ENCODE measurements around the gene PLEKHA8.

Gene PLEKHA8, protein sequence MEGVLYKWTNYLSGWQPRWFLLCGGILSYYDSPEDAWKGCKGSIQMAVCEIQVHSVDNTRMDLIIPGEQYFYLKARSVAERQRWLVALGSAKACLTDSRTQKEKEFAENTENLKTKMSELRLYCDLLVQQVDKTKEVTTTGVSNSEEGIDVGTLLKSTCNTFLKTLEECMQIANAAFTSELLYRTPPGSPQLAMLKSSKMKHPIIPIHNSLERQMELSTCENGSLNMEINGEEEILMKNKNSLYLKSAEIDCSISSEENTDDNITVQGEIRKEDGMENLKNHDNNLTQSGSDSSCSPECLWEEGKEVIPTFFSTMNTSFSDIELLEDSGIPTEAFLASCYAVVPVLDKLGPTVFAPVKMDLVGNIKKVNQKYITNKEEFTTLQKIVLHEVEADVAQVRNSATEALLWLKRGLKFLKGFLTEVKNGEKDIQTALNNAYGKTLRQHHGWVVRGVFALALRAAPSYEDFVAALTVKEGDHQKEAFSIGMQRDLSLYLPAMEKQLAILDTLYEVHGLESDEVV

DNA sequence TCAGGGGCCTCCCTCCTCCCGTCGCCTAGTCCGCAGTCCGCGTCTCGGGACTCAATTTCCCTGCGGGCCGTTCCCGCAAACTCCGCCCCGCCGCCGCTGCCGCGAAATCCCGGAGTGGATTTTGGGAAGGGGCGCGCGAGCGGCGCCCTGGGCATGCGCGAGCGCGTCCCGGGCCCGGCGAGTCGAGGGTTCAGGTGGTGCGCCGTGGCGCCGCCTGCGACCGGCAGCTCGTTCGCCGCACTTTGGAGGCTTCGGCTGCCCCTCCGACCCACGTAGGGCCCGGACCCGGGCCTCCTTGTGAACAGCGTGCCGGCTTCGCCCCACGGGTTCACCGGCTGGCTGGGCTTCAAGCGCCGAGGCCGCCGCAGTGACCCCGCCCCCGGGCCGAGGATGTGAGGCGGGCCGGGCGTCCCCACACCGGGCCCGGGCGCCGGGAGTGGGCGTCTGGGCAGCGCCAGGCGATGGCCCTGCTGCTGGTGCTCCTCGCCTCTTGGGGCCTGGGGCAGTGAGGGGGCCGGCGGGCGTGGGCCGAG lies at the start of gene PLEKHA8:
Gene PLEKHA8, plus strand, starts transcription at position 197 of the 533 bp plus-strand sequence. CDS start 351 bp downstream, outside the sequence.
- peak; percentile 79 to 85 for DNase-seq (ENCODE audit: low read depth in 2 of 2)

DNA sequence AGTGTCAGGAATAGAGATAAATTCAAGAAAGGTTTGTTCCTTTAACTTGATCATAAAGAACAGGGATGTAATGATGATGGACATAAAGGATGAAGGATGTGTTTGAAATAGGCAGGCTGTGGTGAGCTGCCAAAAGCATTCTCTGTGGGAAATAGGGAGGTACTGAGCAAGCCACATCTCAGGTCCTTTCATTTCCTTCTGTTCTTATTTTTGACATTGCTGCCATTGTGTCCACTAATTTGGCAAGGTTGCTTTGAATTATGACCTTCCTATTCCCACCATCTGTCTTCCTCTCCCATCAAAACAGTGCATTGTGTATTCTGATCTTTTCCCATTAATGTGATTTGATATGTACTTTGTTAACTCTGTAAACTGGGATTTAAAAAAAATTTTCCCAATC lies 48.1 kb upstream of the PLEKHA8 start:
- no peak for DNase-seq (ENCODE audit: low read depth in 2 of 2)

DNA sequence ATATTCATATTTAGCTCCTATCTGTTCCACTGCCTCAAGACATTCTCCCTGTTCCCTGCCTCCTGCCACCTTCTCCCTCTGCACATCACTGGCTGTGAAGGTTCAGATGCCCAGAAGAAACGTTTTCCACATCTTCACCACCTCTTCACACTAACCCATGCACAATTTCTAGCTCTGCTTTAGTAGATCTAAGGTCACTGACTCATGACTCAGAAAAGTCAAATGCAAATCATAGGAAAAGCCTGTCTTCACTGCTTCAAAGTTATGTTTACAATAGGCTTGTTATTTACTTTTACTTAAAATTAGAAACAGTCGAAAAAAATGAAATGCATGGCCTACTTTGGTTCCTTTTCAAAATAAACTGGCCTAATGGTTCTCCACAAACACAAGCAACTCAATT lies 41.1 kb upstream of the PLEKHA8 start:
- no peak for DNase-seq (ENCODE audit: low read depth in 2 of 2)

DNA sequence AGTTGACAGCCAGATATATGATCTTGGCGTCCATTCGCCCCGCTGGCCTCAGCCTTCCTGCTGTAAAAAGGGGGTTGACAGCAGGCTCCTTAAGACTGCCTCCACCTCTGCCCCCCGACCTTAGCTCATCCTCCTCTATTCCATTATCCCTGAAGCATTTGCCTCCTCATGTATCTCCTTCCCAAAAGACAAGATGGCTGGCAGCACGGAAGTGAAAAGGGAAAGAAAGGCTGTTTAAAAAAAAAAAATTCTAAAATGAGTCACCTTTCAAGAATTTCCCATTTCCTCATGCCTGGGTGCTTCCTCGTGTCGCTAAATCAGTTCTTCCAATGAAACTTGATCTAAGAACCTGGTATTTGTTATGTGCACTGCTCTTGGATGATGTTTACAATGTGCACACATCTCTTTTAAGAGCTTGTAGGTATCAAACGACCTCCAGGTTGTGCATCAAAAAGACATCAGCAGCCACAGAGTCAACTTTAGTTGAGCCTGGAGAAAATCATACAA lies 40.3 kb upstream of the PLEKHA8 start:
- no peak for DNase-seq (ENCODE audit: low read depth in 2 of 2)

DNA sequence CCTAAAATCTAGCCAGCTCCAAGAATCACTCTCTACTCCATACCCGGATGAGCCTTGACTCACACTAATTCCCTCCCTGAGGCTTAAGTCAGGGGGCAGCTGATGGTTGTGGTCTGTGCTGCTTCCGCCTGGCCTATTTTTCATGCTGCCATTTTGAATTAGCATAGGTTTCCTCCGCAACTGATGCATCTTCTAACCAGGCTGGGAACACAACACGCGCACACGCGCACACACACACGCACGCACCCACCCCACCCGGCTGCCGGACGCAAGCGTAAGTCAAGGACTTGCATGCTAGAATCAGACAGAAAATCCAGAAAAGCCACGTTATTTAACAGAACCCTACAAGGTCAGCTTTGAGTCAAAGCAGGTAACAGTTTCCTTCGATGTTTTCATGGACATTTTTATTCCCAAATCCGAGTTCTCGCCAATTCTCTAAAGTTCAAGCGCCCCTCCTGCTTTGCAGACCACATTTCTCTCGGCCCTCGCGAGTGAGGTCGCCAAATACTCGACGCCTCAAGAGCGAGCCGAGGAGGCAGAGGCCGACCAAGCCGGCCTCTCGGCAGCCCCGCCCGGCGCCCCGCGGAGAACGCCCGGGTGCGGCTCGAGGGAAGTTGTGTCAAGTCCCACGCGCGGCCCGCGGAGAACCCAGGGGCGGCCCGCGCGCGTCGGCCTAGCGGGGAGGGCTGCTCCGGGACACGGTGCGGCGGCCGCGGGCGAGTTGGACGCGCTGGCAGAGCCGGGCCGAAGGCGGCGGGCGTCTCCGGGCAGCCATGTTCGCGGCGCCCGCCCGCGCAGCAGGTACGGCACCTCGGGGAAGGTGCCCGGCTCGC lies 39.6 kb upstream of the PLEKHA8 start:
- no peak for DNase-seq (ENCODE audit: low read depth in 2 of 2)

DNA sequence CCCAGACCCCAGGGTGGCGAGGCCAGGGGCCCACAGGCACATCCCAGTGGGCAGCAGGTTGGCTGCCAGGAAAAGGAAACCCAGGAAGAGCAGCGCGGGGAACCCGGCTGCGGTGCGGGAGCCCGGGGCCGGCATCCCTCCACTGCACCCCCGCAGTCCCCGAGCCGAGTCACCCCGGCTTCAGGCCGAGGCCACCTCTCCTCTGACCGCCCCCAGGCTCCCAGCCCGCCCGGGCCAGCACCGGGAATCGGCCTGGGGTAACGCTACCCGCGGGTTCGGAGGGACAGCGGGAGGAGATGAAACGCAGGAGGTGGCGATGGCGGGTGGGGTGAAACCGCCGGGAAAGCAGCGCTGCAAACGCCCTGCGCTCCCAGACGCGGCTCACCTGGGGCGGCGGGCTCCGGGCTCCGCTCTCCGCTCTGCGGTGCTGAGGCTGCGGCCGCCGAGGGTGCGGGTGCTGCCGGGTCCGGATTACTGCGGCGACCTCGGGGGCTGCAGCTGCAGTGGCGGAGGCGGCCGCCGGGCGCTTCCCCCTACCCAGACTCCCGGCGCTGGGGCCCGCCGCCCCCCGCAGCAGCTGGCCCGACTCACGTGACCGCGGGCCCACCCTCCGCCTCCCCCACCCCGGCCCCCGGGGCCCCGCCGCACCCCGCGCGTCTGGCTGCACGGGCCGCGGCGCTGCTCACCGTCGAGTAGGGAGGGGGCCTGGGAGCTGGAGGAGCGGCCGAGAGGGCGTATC lies 38.8 kb upstream of the PLEKHA8 start, which contains the start of gene SCRN1:
Gene SCRN1, minus strand, starts transcription at position 545 of the 739 bp plus-strand sequence. CDS start 20,734 bp downstream, outside the sequence.
- no peak for DNase-seq (ENCODE audit: low read depth in 2 of 2)

DNA sequence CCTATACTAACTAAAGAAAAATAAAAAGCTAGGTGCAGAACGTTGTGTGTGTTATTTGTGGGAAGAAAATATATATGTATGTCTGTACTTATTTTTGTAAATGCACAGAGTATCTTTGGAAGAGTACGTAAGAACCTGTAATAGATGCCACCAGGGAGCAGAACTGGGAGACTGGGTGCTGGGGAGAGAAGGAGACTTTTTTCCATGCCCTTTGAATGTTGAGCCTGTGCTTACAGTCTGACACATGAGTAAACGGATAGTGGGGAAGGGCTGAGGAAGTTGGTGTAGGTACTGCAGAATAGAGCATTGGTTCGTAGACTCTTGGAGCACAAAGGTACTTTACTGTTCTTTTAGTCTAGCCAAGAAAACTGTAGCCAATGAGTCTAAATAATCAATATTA lies 37.3 kb upstream of the PLEKHA8 start:
- no peak for DNase-seq (ENCODE audit: low read depth in 2 of 2)

DNA sequence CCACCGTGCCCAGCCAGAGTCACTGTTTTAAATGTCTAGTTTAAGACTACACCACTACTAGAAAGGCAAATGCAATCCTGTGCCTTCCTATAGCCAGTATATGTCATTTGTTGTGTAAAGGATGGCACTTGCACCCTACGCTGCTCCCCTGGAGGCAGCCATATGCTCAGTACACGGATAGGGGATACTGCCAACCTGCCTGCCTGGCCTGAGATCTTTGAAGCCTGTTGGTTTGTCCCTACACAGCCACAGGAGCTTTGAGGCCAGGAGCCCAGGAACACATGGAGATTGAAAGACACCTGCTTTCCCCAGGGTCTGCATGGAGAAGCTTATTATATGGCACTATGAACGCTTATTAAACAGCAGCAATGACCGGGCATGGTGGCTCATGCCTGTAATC lies 36.3 kb upstream of the PLEKHA8 start:
- no peak for DNase-seq (ENCODE audit: low read depth in 2 of 2)

DNA sequence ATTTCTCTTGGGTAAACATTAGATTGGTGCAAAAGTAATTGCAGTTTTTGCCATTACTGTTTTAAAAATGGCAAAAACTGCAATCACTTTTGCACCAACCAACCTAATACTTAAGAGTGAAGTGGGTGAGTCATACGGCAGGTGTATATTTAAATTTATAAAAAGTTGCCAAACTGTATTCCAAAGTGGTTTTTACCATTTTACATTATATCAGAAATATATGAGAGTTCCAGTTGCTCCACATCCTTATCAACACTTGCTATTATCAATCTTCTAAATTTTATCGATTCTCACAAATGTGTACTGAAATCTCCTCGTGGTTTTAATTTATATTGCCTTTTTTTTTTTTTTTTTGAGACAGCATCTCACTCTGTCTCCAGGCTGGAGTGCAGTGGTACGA lies 35.1 kb upstream of the PLEKHA8 start:
- DNase-seq (ENCODE audit: low read depth in 2 of 2) = no peak

DNA sequence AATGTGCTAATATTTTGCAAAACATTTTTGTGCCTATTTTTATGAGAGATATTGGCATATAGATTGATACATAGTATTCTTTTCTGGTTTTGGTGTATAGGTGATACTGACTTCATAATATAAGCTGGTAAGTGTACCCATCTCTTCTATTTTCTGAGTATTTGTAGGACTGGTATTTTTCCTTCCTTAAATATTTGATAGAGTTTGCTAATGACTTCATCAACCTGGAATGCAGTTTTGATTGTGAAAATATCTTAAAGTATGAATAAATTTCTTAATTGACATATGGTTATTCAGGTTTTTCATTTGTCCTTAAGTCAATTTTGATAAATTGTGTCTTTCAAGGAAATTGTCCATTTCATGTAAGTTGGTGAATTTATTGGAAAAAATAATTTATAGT lies 32.6 kb upstream of the PLEKHA8 start:
- DNase-seq (ENCODE audit: low read depth in 2 of 2) = no peak

DNA sequence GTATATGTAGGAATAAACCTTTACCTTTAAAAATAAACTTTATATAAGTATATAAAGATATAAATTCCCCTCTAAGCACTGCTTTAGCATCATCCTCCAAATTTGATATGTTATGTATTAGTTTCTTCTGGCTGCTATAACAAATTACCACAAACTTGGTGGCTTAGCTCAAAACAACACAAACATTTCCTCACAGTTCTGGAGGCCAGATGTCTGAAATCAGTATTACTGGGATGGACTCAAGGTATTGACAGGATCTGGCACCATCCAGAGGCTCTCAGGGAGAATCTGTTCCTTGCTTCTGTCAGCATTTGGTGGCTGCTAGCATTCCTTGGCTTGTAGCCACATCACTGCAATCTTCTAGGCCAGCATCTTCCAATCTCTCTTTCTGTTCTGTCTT lies 31.9 kb upstream of the PLEKHA8 start:
- DNase-seq (ENCODE audit: low read depth in 2 of 2) = no peak

DNA sequence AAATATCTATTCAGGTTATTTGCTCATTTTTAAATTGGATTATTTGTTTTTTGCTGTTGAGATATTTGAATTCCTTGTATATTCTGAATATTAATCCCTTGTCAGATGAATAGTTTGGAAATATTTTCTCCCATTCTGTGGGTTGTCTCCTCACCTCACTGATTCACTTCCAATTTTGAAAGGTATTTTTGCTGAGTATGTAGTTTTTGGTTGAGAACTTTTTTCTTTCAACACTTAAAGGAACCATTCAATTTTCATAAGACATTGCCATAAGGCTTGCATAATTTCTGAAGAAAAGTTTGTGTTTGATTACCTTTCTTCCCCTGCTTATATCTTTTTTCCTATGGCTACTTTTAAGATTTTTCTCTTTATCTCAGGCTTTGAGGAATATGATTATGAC lies 29.7 kb upstream of the PLEKHA8 start:
- no peak for DNase-seq (ENCODE audit: low read depth in 2 of 2)

DNA sequence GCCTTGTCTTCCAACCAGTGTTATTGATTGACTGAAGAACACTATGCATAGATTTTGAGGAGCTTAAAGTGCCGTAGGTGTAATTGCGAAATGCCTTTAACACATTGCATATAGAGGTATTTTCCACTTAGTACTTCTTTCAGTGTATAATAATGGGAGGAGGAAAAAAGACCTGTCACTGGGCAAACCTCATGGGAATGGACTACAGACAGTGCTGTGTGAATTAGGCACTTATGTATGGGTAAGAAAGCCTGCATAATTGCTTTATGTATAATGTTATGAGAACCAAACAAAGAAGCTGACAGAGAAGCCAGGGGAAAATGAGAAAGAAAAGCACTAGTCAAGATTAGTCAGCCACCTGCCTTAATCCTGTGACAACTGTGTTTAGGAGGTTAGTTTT lies 26.2 kb upstream of the PLEKHA8 start:
- DNase-seq (ENCODE audit: low read depth in 2 of 2) = no peak

DNA sequence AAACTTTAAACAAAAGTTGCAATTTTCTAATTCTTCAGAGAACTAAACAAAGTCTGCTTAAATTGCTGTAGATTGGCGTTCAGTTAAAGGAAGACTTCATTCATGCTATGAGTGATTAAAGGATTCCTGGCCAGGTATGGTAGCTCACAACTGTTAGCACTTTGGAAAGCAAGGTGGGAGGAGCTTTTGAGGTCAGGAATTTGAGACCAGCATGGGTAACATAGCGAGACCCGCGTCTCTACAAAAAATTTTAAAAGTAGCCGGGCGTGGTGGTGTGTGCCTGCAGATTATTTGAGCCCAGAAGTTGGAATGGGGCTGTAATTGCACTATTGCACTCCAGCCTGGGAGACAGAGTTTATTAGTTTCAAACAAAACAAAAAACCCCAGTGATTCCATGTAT lies 25.1 kb upstream of the PLEKHA8 start:
- DNase-seq (ENCODE audit: low read depth in 2 of 2) = no peak

DNA sequence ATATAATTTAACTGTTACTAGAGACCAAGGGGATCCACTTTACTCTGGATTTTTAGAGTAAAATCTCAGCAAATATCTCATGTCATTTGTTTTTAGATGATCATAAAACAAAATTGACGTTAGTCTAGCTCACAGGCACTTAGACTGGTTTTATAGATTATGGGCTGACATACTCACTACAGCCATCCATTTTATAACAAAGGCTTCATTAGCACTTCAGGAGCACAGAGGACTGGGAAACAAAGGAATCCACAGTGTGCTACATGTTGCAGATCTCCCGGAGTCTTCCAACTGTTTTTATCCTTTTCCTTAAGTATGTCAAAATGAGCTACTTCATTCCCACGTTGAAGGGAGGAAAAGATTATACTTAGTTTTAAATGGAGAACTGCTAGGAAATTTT lies 22.7 kb upstream of the PLEKHA8 start:
- no peak for DNase-seq (ENCODE audit: low read depth in 2 of 2)

DNA sequence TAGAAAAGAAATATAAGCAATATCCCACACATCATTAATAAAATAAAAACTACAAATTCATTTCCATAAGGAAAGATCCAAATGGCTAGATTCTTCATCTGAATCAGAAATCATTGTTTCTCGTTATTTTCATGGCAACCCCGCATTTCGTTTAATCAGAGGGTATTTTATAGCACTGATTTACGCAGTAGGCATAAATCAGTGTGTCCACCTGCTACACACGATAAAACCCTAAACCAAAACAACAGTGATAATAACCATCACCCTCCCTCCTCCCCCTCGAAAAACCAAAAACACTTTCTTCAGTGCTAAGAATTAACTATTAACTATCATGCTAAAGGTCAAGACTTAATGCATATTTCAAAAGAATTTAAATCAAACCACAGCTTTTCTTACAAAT lies 18.2 kb upstream of the PLEKHA8 start:
- no peak for DNase-seq (ENCODE audit: low read depth in 2 of 2)

DNA sequence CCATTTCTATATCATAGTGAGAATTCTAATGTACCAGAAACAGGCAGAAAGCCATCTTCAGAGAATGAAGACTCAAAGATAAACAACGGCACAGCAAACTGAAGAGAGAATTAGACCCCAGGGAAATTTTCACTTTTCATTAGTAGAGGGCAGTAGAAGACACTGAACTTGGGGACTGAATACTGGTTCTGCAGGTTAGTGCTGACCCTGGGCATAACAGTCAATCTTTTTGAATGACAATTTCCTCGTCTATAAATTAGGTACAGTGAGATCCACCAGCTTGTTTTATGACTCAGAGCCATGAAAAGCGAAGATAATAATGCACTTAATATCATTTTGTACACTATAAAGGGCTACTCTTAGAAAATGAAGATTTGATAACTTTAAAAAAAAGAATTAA lies 15.5 kb upstream of the PLEKHA8 start:
- no peak for DNase-seq (ENCODE audit: low read depth in 2 of 2)

DNA sequence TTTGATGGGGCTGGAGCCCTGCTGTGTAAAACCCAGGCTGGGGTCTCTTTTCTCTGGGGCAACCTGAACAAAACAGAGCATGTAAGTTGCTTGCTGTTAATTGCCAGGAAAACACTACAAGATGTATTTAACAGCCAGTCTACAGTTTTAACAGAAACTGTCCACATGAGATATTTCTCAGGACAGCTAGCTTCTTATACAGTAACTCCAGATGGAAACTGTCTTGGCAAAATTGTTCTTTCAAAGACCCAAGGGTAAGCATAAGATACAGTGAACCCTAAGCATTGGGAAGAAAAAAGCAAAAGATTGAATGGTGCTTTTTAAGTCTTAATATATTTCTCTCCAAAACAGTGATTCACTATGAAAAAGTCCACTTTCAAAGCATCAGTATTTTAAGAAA lies 9.8 kb upstream of the PLEKHA8 start:
- no peak for DNase-seq (ENCODE audit: low read depth in 2 of 2)

DNA sequence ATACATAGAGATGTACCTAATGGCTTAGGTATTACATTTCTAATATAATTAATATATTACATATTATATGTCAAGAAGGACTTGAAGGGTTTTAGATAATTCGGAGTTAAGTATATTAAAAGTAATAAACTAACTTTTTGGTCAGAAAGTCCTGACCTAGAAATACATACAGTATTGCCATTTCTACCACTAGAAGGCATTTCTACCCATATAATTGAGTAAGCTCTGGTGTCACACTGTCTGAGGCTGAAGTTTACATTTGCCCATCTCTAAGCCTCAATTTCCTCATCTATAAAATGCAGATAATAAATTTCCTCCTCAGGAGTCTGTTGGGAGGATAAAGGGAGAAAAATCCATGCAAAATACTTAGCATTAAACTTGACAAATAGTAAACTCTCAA lies 8.8 kb upstream of the PLEKHA8 start:
- DNase-seq (ENCODE audit: low read depth in 2 of 2) = no peak

DNA sequence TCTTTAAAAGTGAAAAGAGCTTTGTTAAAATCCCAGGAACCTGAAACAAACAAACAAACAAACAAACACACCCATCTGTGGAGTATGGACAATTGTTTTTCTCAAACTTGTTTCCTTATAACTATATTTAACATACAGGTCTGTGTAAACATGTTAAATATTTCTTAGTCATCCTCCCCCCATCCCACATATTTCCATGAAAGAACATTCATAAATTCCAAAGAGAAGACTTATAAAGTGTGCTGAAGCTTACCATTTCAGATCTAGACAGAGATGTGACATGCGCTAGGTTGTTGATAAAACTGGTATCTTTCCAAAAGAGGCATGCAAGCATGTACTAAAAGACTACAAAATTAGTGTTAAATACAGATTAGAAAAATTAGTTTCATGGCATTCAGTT lies 8.3 kb upstream of the PLEKHA8 start:
- DNase-seq (ENCODE audit: low read depth in 2 of 2) = no peak

DNA sequence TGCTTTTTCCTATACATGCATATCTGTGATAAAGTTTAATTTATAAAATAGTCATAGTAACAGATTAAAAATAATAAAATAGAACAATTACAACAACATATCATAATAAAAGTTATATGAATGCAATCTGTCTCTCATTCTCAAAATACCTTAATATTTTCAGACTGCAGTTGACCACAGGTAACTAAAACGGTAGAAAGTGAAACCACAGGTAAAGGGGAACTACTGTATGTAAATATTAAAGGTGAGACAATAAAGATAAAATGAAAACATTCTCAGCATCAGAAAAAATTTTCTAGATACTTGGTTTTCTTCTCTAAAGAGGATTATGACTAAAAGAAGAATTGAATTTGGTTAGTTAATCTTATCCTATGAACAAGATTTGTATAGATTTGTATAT lies 7.7 kb upstream of the PLEKHA8 start:
- no peak for DNase-seq (ENCODE audit: low read depth in 2 of 2)

DNA sequence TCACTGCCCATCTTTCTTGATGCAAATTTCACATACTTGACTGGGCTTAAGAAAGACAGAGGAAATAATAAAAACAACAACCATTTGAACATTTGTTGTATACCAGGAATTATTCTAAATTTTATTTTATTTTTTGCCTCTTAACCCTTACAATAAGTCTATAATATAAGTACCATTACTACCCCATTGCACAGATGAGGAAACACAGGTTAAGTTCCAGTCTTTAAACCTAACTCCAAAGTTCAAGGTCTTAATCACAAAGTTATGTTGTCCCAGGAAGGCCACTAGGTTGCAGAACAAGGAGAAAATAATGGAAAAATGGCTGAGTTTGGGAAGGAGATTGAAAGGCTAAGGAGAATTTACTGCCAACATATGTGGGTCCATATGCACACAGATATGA lies 5.2 kb upstream of the PLEKHA8 start:
- no peak for DNase-seq (ENCODE audit: low read depth in 2 of 2)
